ENCODE data around the gene CRELD2. TPM values are rescaled to one million over a fixed set of nuclear protein-coding genes. Genes with fewer than 3 reads are reported as not detected.

The CRELD2 gene
- total RNA-seq, 1 donor from 2014 or later, result 67.8 TPM

- DNase-seq (ENCODE audit: extremely low read depth, low read depth, low spot score), result no peak
These were observed 10.2 kb downstream of the CRELD2 start for GRCh38 chr22:49928555-49929210.

GRCh38 chr22:49929211-49929979, 11.0 kb downstream of the CRELD2 start:
- no peak for DNase-seq (ENCODE audit: extremely low read depth, low read depth, low spot score)

- DNase-seq (ENCODE audit: extremely low read depth, low read depth, low spot score), result no peak
These were observed 11.7 kb downstream of the CRELD2 start for GRCh38 chr22:49929994-49930575.

GRCh38 chr22:49930596-49931412, 12.4 kb downstream of the CRELD2 start:
- DNase-seq (ENCODE audit: extremely low read depth, low read depth, low spot score), result peak; percentile 81

- DNase-seq (ENCODE audit: extremely low read depth, low read depth, low spot score), result no peak
These were observed 15.1 kb downstream of the CRELD2 start for GRCh38 chr22:49933236-49934159.

GRCh38 chr22:49934160-49934890, 15.9 kb downstream of the CRELD2 start:
- DNase-seq (ENCODE audit: extremely low read depth, low read depth, low spot score), result no peak

- DNase-seq (ENCODE audit: extremely low read depth, low read depth, low spot score), result no peak
These were observed 16.6 kb downstream of the CRELD2 start for GRCh38 chr22:49934891-49935557.

GRCh38 chr22:49935561-49935960, 17.1 kb downstream of the CRELD2 start:
- DNase-seq (ENCODE audit: extremely low read depth, low read depth, low spot score), result no peak

GRCh38 chr22:49936018-49936972, 17.9 kb downstream of the CRELD2 start:
- no peak for DNase-seq (ENCODE audit: extremely low read depth, low read depth, low spot score)

GRCh38 chr22:49936973-49937757, 18.7 kb downstream of the CRELD2 start:
- DNase-seq (ENCODE audit: extremely low read depth, low read depth, low spot score), result no peak

- no peak for DNase-seq (ENCODE audit: extremely low read depth, low read depth, low spot score)
These were observed 19.5 kb downstream of the CRELD2 start for GRCh38 chr22:49937758-49938564.

- no peak for DNase-seq (ENCODE audit: extremely low read depth, low read depth, low spot score)
These were observed 20.2 kb downstream of the CRELD2 start for GRCh38 chr22:49938565-49939136.

- no peak for DNase-seq (ENCODE audit: extremely low read depth, low read depth, low spot score)
These were observed 23.3 kb downstream of the CRELD2 start for GRCh38 chr22:49941507-49942316.

- DNase-seq (ENCODE audit: extremely low read depth, low read depth, low spot score), result no peak
These were observed 24.4 kb downstream of the CRELD2 start for GRCh38 chr22:49942565-49943404.

Data from glomerular endothelial cell (primary cell).